ENCODE measurements around the gene SMCO4.
"Not testable (repeated sequence)": the region's sequence is repeated elsewhere in the genome, so short reads cannot be mapped to it uniquely, and the experiment has no call there.

The SMCO4 gene

DNA sequence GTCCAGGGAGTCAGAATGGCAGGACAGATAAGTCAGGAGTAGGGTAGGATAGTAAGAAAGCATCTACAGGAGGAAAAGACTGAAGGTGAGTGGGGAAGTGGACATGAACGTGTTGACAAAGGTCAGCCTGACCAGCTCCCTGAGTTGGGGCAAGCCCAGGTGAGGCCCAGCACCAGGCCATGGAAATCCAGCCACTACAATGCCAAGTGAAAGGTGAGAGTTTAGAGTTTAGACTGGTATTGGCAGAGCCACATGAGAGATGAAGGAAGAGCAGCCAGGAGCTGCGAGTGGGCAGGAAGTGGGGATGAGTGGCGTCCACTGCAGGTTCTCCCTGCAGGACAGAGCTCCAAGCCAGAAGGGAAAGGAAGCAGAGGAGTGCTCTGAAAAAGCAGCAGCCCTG lies 16.5 kb upstream of the SMCO4 start:
- no peak for DNase-seq

DNA sequence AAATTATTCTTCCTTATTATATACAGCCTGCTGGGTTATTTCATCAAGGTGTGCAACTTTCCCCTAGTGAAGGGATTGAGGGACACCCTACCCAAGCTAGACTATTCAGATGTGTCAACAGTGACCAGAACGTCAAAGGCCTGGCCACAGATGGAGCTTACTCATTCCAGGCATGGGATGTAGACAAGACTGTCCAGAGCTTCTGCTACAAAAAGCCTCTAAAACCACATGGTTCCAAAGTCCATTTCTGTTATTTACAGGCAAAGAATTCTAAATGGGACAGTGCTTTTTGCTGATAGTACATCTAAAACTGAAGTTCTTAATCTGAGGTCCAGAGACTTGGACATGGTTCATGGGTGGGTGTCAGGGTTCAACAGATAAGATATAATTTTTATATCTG lies 9.7 kb upstream of the SMCO4 start:
- DNase-seq = no peak

DNA sequence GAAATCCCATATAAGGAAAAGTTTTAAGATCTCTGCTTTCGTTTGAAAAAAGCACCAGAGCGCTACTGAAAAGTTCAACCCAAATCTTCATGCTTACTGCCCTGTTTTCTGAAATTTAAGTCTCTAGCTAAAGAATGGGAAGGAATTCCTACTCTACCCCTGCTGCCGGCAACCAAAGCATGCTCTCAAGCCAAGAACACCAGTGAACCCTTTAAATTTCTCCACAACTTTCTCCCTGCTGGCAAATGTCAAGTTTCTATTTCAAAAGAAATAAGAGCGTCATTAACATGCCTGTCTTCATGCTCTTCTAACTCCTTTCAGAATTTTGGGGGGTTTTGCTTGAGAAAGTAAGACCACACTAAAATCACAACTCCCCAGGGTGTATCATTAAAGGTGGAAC lies 6.8 kb upstream of the SMCO4 start:
- no peak for DNase-seq

DNA sequence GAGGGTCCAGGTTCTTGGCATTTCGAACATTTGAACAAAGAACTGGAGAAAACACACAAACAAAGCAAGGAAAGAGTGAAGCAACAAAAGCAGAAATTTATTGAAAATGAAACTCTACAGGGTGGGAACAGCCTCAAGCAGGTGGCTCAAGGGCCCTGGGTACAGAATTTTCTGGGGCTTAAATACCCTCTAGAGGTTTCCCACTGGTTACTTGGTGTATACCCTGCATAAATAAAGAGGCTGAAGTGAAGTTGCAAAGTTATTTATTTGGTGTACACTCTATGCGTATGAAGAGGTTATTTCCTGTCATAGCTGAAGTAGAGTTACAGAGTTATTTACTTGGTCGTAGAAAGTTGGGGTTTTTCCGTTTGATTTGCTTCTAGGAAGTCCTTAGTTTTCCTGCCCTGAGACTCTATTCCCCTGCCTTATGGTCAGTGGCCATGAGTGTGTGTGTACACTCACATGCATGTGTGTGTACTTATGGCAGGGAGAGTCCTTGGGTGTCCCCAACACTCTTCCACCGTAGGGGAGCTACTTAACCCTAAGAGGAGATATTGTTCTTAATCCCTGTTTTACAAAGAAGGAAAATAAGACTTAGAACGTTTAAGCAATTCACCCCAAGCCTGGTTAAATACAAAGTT lies 5.6 kb upstream of the SMCO4 start:
- DNase-seq = no peak

GRCh38 chr11:93547773-93548172 lies 4.6 kb upstream of the SMCO4 start:
- DNase-seq = peak; percentile 68

DNA sequence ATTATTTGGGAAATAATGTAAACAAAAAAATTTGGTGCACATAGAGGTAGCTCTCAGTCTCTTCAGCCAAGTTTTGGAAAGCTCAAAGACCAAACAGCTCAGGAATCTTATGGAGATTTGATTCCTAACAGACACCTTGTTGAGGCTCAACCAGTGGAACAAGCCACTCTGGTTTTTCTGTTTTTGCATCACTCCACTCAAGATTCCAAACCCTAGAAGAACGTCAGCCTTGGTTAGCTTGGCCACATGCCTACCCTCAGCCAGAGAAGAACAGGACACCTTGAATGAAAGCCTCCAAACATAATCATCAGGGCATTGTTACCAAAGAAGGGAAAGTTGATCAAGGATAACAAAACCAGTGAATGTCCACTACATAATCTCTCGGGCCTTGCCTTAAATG lies 3.8 kb upstream of the SMCO4 start:
- DNase-seq = no peak

DNA sequence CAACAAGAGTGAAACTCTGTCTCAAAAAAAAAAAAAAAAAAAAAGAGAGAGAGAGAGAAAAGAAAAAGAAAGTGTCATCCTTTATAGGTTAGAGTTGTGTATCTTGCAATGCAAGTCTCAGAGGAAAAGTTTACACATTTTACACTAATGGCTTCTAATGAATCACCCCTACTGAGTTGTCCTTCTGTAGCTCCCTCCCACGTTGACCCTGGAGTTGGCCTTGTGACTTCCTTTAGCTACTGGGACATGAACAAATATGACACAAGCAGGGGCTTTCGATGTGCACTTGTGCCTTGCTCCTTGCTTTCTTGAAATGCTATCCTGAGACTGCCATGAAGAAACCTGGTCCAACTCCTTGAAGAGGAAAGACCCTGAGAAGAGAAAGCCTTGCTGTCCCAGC lies 2.4 kb upstream of the SMCO4 start:
- DNase-seq = no peak

GRCh38 chr11:93542811-93543229 lies 371 bp downstream of the SMCO4 start:
- no peak for DNase-seq

- DNase-seq = peak; percentile 64
Measured at GRCh38 chr11:93541884-93542810, 1.0 kb downstream of the SMCO4 start.

DNA sequence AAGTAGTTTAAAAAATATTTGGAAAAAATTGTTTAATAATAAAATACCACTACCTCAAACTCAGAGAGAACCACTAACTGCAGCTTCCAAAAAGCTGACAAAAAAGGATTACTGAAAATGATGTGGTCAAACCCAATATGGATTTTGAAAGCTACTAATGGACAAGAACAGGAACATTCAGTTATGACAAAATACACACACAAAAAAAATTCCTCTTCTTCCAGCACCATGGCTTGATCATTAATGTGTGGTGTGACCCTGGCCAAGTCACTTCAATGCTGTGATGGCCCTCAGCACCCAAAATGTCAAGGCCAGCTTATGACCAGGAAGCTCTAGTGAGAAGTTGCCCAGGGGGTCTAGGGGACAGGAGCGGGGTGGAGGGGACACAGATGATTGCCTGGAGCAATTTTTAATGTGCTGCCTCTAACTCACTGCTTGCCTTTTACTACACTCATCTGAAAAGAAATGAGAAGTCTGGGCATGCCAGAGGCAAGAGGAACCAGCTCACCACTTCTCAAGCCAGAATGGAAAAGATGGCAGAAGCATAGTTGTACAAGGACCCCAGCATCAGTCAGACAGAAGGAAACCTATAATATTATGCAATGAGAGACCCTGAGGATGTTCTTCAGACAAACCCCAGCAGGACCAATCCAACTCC lies 2.2 kb downstream of the SMCO4 start:
- peak; percentile 54 for DNase-seq

DNA sequence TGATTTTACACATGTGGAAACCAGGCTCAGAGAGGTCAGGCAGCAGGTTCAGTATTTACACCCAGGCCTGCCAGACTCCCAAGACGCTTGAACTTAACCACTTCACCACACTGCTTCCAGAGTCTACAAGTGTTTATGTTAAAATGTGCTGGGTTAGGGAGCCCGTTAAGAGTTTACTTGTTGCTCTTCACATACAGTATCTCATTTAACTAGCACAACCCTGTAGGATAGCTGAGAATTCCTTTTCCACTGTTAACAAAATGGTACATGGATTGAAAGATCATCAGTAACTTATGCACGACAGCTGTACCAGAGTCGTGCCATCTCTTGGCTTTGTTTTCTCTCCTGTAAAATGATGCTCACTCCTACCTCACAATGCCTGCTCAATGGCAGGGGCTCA lies 2.9 kb downstream of the SMCO4 start:
- no peak for DNase-seq

DNA sequence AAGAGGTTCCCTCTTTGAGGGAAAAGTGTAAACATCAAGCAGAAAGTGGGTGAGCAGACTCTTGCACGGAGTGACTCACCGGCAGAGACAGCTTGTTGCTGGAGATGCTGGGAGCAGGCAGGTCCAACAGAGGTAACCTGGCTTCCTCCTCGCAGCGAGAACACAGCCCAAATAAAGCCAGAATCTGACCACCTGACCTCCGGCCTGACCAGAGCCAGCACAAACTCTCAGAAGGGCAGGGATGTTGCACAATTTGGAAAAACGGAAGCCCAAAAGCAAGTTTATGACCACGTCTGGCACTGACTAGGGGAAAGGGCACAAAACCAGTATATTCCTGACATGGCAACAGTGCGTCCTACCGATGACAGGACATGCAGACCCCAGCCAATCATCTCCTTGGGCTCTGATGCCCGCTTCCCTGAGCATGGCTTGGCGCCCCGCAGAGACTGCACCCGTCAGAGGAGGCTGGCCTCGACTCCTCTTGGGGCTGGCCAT lies 5.4 kb downstream of the SMCO4 start:
- peak; percentile 81 for DNase-seq

DNA sequence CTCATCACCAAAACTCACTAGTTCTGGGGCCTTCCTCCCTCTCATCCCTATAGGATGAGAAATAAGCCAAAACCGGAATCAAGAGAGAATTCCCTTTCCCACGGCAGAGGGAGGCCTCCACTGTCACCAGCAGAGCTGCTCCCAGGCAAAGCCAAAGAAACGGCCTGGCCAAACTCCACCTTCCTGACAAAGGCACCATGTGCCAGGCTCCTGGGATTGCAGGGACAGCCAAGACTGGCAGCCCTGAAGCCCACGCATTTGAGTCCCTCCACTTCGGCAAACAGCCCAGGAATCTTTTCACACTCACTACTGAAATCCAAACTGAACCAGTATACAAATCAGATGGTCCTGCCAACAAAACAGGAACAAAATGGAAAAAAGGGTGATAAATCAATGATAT lies 6.1 kb downstream of the SMCO4 start:
- DNase-seq = peak; percentile 16

DNA sequence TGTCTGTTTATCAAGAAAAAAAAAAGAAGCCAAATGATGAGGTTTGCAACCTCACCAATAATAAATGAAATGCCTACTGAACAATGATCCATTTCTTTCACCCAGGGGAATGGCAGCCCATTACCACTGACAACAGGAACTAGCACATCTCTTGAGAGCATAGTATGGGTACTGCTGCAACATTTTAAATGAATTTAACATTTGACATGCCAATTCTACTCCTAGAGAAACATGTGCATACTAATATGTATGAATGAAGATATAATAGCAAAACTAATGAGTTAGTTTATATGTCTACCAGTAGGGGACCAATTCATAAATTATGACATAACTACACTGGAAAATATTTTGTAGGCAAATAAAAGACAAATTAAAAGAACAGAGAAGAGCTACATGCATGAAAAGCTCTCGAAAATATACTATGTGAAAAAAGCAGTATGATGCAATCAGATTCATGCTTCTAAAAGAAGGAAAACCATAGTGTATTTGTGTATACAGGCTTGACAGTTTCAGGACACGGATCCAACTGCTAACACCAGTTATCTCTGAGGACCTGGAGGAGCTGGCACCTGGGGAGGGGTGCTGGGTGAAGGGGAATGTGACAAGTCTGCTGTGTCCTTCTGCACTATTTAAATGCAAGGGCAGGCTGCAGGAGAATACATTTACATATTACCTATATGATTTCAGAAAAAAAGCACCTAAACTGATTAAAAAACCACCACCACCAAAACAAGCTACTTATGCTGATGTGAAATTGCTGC lies 6.9 kb downstream of the SMCO4 start:
- no peak for DNase-seq

DNA sequence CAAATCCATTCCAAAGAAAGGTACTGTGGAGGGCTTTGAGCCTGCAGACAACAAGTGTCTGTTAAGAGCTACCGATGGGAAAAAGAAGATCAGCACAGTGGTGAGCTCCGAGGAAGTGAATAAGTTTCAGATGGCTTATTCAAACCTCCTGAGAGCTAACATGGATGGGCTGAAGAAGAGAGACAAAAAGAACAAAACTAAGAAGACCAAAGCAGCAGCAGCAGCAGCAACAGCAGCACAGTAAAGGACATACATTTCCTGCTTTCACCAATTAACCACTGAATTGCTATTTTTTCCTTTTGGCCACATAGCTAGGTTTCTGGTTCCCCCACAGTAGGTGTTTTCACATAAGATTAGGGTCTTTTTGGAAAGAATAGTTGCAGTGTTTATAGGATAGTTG lies 7.6 kb downstream of the SMCO4 start:
- DNase-seq = not testable (repeated sequence)

DNA sequence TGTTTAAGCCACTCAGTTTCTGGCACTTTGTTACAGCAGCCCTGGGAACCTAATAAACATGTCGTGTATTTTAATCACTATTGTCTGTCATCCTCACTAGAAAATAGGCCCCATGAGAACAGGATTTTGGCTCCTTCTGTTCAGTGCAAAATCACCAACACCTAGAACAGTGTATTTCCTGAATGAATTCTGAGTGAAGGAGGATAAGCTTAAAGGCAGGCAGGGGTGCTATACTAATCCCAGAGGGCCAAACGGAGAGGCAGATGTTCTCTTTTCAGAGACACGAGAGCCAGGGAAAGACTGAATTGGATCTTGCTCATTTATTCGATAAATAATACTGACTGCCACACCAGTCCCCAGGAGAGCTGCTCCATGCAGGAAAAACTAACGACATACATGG lies 10.4 kb downstream of the SMCO4 start:
- DNase-seq = no peak

DNA sequence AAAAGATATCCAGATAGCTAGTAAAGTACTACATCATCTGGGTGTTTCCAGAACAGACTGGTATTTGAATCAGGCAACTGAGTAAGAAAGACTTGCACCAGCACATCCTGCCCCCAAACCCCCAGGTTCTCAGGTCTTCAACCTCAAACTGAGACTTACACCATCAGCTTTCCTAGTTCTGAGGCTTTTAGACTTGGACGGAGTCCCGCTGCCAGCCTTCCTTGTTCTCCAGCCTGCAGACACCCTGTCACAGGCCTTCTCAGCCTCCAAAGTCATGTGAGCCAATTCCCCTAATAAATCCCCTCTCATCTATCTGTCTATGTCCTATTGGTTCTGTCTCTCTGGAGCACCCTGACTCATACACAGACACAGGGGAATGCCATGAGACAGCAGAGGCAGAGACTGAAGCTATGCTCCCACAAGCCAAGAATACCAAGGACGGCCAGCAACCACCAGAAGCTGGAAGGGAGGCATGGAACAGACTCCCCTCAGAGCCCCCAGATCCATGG lies 10.9 kb downstream of the SMCO4 start:
- no peak for DNase-seq

- no peak for DNase-seq
Measured at GRCh38 chr11:93530468-93530826, 12.7 kb downstream of the SMCO4 start.

GRCh38 chr11:93529707-93530467 lies 13.3 kb downstream of the SMCO4 start:
- DNase-seq = peak; percentile 23

DNA sequence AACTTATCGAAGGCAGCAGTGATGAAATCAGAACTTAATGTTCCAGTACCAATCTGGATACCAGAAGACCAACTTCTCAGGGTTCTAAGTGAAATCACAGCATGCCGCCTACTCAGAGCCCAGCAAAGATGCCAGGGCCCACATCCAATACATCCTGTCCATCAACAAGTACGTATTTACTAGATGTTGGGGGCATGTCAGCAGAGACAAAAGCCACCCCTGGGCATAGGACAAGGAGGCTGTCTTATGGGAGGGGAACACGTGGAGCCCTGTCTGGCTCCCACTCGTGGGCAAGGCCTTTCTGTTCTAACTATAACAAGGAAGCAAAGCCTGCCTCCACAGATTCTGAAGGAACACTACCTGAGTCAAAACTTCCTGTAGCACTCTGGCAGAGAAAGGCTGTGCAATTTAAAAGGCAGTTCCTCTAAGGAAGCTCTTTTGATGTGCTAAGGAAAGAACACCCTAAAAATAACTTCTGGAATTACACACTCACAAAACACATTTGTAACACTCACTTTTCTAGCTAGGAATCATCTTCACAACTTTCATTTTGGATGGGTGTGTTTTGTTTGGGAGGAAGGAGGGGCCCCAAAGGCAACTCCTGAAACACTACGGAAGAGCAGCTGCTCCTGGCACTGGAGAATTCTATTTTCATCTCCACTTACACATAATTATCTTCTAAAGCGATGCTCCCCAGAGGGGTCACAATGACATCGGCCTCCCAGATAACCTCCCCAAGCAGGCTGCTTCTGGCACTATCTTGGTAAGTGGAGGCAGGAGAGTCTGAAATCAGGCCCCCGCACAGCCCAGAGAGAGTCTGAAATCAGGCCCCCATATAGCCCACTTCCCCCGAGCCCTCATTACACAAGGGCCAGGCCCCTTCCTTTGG lies 14.2 kb downstream of the SMCO4 start:
- no peak for DNase-seq

DNA sequence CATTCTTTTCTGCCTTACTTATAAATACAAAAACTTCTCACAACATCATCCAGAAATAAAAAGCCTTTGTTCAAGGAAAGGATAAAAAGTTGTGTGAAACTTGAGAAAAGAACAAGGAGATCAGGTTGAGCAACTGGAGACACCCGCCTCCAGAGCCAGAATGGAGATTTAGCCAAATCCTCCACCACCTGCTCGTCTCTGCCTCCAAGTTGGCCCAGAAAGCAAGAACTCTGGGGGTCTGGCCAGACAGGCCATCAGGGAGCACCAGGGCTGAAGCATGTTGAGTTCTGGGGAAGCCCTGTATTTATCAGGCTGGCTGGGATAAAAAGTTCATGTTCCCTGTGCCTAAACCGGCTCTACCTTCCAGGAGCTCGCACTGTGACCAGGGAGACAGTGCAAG lies 14.9 kb downstream of the SMCO4 start:
- no peak for DNase-seq

All from MV-4-11 (cell line).